Measurements from ENCODE around the gene OR6J1. TPM values are rescaled to one million over a fixed set of nuclear protein-coding genes. Genes with fewer than 3 reads are reported as not detected.

The OR6J1 gene
- total and polyA plus RNA-seq, 2 of the 13 experiments (the other 11 are each of a cell fraction or from before 2014, with no cell fraction given): not detected

DNA sequence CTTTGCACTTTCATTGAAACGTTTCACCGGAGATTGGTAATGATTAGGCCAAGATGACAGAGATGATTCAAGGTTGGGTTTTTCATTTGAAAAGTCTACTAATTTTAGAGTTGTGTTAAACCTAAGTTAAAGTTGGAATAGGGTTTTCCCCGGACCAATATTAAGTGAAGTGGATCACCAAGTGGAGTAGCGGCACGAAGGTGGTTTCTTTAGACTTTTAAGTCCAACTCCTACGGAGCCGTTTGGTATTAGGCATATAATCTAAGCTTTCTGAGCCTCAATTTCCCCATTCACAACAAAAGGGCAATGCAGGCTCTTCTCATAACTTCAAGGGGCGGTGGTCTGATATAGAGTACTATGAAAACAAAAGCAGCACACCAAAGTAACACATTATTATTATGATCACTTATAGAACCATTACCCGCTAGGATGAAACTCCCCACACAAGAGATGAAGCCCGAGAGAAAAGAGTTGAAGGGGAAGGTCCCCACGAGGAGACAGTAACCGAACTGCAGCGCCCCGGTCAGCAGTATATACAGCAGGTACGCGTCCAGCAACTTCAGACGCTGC, 55.5 kb downstream of the OR6J1 start (continued):
- TF ChIP-seq ZNF878 (CRISPR knock-in tag; IDR thresholded peaks at IDR 0.05): no peak
- TF ChIP-seq, protein P1, sequence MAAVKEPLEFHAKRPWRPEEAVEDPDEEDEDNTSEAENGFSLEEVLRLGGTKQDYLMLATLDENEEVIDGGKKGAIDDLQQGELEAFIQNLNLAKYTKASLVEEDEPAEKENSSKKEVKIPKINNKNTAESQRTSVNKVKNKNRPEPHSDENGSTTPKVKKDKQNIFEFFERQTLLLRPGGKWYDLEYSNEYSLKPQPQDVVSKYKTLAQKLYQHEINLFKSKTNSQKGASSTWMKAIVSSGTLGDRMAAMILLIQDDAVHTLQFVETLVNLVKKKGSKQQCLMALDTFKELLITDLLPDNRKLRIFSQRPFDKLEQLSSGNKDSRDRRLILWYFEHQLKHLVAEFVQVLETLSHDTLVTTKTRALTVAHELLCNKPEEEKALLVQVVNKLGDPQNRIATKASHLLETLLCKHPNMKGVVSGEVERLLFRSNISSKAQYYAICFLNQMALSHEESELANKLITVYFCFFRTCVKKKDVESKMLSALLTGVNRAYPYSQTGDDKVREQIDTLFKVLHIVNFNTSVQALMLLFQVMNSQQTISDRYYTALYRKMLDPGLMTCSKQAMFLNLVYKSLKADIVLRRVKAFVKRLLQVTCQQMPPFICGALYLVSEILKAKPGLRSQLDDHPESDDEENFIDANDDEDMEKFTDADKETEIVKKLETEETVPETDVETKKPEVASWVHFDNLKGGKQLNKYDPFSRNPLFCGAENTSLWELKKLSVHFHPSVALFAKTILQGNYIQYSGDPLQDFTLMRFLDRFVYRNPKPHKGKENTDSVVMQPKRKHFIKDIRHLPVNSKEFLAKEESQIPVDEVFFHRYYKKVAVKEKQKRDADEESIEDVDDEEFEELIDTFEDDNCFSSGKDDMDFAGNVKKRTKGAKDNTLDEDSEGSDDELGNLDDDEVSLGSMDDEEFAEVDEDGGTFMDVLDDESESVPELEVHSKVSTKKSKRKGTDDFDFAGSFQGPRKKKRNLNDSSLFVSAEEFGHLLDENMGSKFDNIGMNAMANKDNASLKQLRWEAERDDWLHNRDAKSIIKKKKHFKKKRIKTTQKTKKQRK (IDR thresholded peaks at IDR 0.05; ENCODE audit: low read length): no peak
- TF ChIP-seq, protein P2, sequence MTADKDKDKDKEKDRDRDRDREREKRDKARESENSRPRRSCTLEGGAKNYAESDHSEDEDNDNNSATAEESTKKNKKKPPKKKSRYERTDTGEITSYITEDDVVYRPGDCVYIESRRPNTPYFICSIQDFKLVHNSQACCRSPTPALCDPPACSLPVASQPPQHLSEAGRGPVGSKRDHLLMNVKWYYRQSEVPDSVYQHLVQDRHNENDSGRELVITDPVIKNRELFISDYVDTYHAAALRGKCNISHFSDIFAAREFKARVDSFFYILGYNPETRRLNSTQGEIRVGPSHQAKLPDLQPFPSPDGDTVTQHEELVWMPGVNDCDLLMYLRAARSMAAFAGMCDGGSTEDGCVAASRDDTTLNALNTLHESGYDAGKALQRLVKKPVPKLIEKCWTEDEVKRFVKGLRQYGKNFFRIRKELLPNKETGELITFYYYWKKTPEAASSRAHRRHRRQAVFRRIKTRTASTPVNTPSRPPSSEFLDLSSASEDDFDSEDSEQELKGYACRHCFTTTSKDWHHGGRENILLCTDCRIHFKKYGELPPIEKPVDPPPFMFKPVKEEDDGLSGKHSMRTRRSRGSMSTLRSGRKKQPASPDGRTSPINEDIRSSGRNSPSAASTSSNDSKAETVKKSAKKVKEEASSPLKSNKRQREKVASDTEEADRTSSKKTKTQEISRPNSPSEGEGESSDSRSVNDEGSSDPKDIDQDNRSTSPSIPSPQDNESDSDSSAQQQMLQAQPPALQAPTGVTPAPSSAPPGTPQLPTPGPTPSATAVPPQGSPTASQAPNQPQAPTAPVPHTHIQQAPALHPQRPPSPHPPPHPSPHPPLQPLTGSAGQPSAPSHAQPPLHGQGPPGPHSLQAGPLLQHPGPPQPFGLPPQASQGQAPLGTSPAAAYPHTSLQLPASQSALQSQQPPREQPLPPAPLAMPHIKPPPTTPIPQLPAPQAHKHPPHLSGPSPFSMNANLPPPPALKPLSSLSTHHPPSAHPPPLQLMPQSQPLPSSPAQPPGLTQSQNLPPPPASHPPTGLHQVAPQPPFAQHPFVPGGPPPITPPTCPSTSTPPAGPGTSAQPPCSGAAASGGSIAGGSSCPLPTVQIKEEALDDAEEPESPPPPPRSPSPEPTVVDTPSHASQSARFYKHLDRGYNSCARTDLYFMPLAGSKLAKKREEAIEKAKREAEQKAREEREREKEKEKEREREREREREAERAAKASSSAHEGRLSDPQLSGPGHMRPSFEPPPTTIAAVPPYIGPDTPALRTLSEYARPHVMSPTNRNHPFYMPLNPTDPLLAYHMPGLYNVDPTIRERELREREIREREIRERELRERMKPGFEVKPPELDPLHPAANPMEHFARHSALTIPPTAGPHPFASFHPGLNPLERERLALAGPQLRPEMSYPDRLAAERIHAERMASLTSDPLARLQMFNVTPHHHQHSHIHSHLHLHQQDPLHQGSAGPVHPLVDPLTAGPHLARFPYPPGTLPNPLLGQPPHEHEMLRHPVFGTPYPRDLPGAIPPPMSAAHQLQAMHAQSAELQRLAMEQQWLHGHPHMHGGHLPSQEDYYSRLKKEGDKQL (CRISPR knock-in tag; IDR thresholded peaks at IDR 0.05; ENCODE audit: low read depth): no peak
- TF ChIP-seq, protein P3, sequence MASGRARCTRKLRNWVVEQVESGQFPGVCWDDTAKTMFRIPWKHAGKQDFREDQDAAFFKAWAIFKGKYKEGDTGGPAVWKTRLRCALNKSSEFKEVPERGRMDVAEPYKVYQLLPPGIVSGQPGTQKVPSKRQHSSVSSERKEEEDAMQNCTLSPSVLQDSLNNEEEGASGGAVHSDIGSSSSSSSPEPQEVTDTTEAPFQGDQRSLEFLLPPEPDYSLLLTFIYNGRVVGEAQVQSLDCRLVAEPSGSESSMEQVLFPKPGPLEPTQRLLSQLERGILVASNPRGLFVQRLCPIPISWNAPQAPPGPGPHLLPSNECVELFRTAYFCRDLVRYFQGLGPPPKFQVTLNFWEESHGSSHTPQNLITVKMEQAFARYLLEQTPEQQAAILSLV (CRISPR knock-in tag; IDR thresholded peaks at IDR 0.05; ENCODE audit: borderline replicate concordance): no peak
- TF ChIP-seq GFI1 (CRISPR knock-in tag; IDR thresholded peaks at IDR 0.05; ENCODE audit: borderline replicate concordance): no peak
- TF ChIP-seq SRY (CRISPR knock-in tag; IDR thresholded peaks at IDR 0.05): no peak; the same call in 1 of the 2 replicates
- TF ChIP-seq RFX3 (CRISPR knock-in tag; IDR thresholded peaks at IDR 0.05): no peak
- no peak for TF ChIP-seq PHF8 (CRISPR knock-in tag; IDR thresholded peaks at IDR 0.05)
- TF ChIP-seq CCDC6 (CRISPR knock-in tag; IDR thresholded peaks at IDR 0.05): no peak
- no peak for TF ChIP-seq FOXJ3 (CRISPR knock-in tag; IDR thresholded peaks at IDR 0.05; ENCODE audit: borderline replicate concordance)
- TF ChIP-seq NCOA2 (CRISPR knock-in tag; IDR thresholded peaks at IDR 0.05): no peak
- no peak for TF ChIP-seq ZNF446 (CRISPR knock-in tag; IDR thresholded peaks at IDR 0.05)
- TF ChIP-seq AKAP8 (CRISPR knock-in tag; IDR thresholded peaks at IDR 0.05): no peak
- TF ChIP-seq ZNF782 (CRISPR knock-in tag; IDR thresholded peaks at IDR 0.05; ENCODE audit: borderline replicate concordance): no peak
- TF ChIP-seq, protein P4, sequence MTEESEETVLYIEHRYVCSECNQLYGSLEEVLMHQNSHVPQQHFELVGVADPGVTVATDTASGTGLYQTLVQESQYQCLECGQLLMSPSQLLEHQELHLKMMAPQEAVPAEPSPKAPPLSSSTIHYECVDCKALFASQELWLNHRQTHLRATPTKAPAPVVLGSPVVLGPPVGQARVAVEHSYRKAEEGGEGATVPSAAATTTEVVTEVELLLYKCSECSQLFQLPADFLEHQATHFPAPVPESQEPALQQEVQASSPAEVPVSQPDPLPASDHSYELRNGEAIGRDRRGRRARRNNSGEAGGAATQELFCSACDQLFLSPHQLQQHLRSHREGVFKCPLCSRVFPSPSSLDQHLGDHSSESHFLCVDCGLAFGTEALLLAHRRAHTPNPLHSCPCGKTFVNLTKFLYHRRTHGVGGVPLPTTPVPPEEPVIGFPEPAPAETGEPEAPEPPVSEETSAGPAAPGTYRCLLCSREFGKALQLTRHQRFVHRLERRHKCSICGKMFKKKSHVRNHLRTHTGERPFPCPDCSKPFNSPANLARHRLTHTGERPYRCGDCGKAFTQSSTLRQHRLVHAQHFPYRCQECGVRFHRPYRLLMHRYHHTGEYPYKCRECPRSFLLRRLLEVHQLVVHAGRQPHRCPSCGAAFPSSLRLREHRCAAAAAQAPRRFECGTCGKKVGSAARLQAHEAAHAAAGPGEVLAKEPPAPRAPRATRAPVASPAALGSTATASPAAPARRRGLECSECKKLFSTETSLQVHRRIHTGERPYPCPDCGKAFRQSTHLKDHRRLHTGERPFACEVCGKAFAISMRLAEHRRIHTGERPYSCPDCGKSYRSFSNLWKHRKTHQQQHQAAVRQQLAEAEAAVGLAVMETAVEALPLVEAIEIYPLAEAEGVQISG (CRISPR knock-in tag; IDR thresholded peaks at IDR 0.05): no peak
- TF ChIP-seq PHB2 (IDR thresholded peaks at IDR 0.05; ENCODE audit: partially characterized antibody): no peak
- no peak for TF ChIP-seq ZNF547 (CRISPR knock-in tag; IDR thresholded peaks at IDR 0.05)
